ENCODE measurements around the gene HIKESHI. TPM values are rescaled to one million over a fixed set of nuclear protein-coding genes. Genes with fewer than 3 reads are reported as not detected.
A peak's percentile ranks its signal among the peaks of the same experiment; 100 is the strongest.

HIKESHI gene
- polyA plus RNA-seq, 1 experiment: 60.5 TPM

- Histone ChIP-seq H3K27me3 (ENCODE audit: control insufficient read depth, insufficient read depth, low read length) (no peaks in the 10 kb centered on the region), H3K36me3 (ENCODE audit: control insufficient read depth, insufficient read depth, low read length) (no peaks in the 10 kb centered on the region), H3K4me3 (ENCODE audit: low read depth, low read length) (no peak overlapping the region)
- TF ChIP-seq, protein P1, sequence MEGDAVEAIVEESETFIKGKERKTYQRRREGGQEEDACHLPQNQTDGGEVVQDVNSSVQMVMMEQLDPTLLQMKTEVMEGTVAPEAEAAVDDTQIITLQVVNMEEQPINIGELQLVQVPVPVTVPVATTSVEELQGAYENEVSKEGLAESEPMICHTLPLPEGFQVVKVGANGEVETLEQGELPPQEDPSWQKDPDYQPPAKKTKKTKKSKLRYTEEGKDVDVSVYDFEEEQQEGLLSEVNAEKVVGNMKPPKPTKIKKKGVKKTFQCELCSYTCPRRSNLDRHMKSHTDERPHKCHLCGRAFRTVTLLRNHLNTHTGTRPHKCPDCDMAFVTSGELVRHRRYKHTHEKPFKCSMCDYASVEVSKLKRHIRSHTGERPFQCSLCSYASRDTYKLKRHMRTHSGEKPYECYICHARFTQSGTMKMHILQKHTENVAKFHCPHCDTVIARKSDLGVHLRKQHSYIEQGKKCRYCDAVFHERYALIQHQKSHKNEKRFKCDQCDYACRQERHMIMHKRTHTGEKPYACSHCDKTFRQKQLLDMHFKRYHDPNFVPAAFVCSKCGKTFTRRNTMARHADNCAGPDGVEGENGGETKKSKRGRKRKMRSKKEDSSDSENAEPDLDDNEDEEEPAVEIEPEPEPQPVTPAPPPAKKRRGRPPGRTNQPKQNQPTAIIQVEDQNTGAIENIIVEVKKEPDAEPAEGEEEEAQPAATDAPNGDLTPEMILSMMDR (IDR thresholded peaks at IDR 0.05; ENCODE audit: insufficient read depth, low read depth, low read length): no peak
- CTCF ChIA-PET: no interaction called here
- POLR2A ChIA-PET: no interaction called here
- DNase-seq (ENCODE audit: low read depth): no peak
These were observed 88.4 kb downstream of the HIKESHI start for GRCh38 chr11:86390487-86390886.

DNA sequence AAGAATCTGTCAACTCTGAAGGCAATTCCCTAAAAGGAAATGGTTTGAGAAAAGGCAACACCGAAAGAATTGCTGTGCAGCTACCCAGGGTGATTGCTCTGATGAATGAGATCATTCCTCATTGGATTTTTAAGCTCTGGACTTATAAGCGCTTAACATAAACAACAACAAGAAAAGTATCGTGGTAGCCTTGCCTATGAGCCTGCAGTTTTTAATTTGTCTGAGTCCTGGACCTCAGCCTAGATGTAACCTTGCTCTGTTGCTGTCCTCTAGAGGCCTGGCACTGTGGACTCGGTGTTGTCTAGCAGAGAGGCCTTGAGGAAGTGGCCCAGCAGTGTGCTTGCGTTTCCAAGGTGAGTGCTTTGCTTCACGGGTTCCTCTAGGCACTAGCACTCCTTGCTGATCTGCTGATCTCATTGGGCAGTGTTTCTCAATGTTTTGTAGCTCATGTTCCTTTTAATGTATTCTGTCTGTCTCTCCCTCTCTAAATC, 93.1 kb downstream of the HIKESHI start:
- ChIA-PET CTCF (interaction anchor here (1.1 to 2.0 kb wide), 2 partner anchors 32 to 34 kb away, joined by 3 to 9 read pairs; no protein-coding TSS in a partner anchor), POLR2A (no interaction called here)
- DNase-seq (ENCODE audit: low read depth): no peak
- Histone ChIP-seq H3K36me3 (ENCODE audit: control insufficient read depth, insufficient read depth, low read length) (no peaks in the 10 kb centered on the region), H3K4me3 (ENCODE audit: low read depth, low read length) (no peak overlapping the region), H3K27me3 (ENCODE audit: control insufficient read depth, insufficient read depth, low read length) (no peaks in the 10 kb centered on the region)
- TF ChIP-seq, protein P1 (IDR thresholded peaks at IDR 0.05; ENCODE audit: insufficient read depth, low read depth, low read length): 0 out of 2 replicates have a peak, but pooled peaks have one; percentile 10

Small RNA genes within 50 kb of the gene (small RNA-seq; reads per million reads assigned to genes)
- gene RN7SL225P (ENCODE audit: insufficient read length, low read depth, low replicate concordance): not detected

Other genes with a start within 250 kb of the HIKESHI start
- 215 and 303 TPM in 2 replicates for gene PICALM, start 233.2 kb upstream of the HIKESHI start, polyA plus RNA-seq (2011; rRNA removed)
- gene EED, start 57.5 kb upstream of the HIKESHI start, polyA plus RNA-seq (2011; rRNA removed): 5.7 and 11.3 TPM in 2 replicates
- 4.3 and 6.3 TPM in 2 replicates for gene CCDC81, start 72.6 kb downstream of the HIKESHI start, polyA plus RNA-seq (2011; rRNA removed)

Measured in BJ (cell line).